Spleen (tissue), 11 donors: ENCODE measurements around the gene LAIR1. TPM values are rescaled to one million over a fixed set of nuclear protein-coding genes. Genes with fewer than 3 reads are reported as not detected.
"Not testable (repeated sequence)": the region's sequence is repeated elsewhere in the genome, so short reads cannot be mapped to it uniquely, and the experiment has no call there.

Source experiments
- DNase-seq: peaks from one replicate; pipeline ENCODE4 v3.0.0-alpha.2; 2020
- H3K27ac ChIP-seq, 8 donors: fragments of 200-600 bp; sonication (generic) in 7 of 8; 1 replicate in 4 of 8; 2 replicates in 4 of 8; pipeline versions ENCODE4 v1.5.0 to v1.8.0; 2016 to 2021; ENCODE audit warnings: inconsistent platforms in 4 of 8, mild to moderate bottlenecking in 4 of 8, moderate library complexity in 1 of 8
- H3K27me3 ChIP-seq, 7 donors: fragments of 200-600 bp; sonication (generic) in 6 of 7; replicated peaks in 1 of 7; 1 replicate in 4 of 7; 2 replicates in 3 of 7; pipeline versions ENCODE4 v1.5.0 to v1.8.0; 2016 to 2021; ENCODE audit warnings: inconsistent platforms in 3 of 7, mild to moderate bottlenecking in 1 of 7
- H3K36me3 ChIP-seq, 6 donors: fragments of 200-600 bp; sonication (generic) in 5 of 6; 1 replicate in 4 of 6; 2 replicates in 2 of 6; pipeline versions ENCODE4 v1.5.0 to v1.8.0; 2016 to 2021; ENCODE audit warnings: inconsistent platforms in 2 of 6
- H3K4me1 ChIP-seq, 6 donors: fragments of 200-600 bp; sonication (generic) in 5 of 6; 1 replicate in 3 of 6; 2 replicates in 3 of 6; pipeline versions ENCODE4 v1.5.0 to v1.8.0; 2016 to 2021; ENCODE audit warnings: inconsistent platforms in 3 of 6
- H3K4me3 ChIP-seq, 8 donors: fragments of 200-600 bp; sonication (generic) in 7 of 8; 1 replicate in 4 of 8; 2 replicates in 4 of 8; pipeline versions ENCODE4 v1.5.0 to v1.8.0; 2016 to 2021; ENCODE audit warnings: inconsistent platforms in 4 of 8, mild to moderate bottlenecking in 4 of 8, moderate library complexity in 2 of 8
- H3K9me3 ChIP-seq, 8 donors: fragments of 200-600 bp; sonication (generic) in 7 of 8; 1 replicate in 4 of 8; 2 replicates in 4 of 8; pipeline versions ENCODE4 v1.5.0 to v1.8.0; 2016 to 2021; ENCODE audit warnings: inconsistent platforms in 4 of 8
- CTCF ChIP-seq, 11 experiments: fragments of 200-600 bp in 7 of 11; fragments of 450-650 bp in 4 of 11; sonication (generic) in 4 of 11; IDR thresholded peaks in 8 of 11; conservative IDR thresholded peaks in 3 of 11; 1 replicate in 7 of 11; 2 replicates in 4 of 11; pipeline versions ENCODE4 v1.4.0 to v1.8.0; 2016 to 2021; ENCODE audit warnings: antibody characterized with exemption in 11 of 11, inconsistent platforms in 4 of 11, mild to moderate bottlenecking in 1 of 11
- POLR2A ChIP-seq, 3 donors: fragments of 450-650 bp; IDR thresholded peaks; one replicate each; pipeline ENCODE4 v1.5.1; 2017; ENCODE audit warnings: antibody characterized with exemption in 3 of 3, mild to moderate bottlenecking in 1 of 3
- POLR2AphosphoS5 ChIP-seq, 3 donors: sonication (generic); formaldehyde crosslinking; IDR thresholded peaks; one replicate each; pipeline ENCODE4 v1.5.1; 2017; ENCODE audit warnings: antibody characterized with exemption in 3 of 3
- WGBS, 5 donors: extraction: QIAGEN DNeasy Blood & Tissue Kit in 3 of 5; methylation state at CpG; one replicate each; pipeline versions ENCODE4 v1.1.5 to v1.1.7; 2013 to 2018; 5-methylcytosine and 5-hydroxymethylcytosine counted together
- intact Hi-C: fragments of 100-400 bp; cut with DNase I; formaldehyde crosslinking; loops from one replicate; pipeline ENCODE4 v1.15.0; 2023; ENCODE audit warnings: low total_unique reads
- polyA plus RNA-seq, 3 donors: library from polyadenylated mRNA; stranded (reverse); fragments of 200-250 nt; gene quantifications; one replicate each; pipeline ENCODE4 v1.2.1, GENCODE V29; 2013
- total RNA-seq, 7 donors: library from RNA; depleted of rRNA in 3 of 7; stranded (reverse); fragments of >200 nt in 3 of 7; fragmentation: NEBNext Ultra II Directional in 4 of 7; extraction: Animal tissue kit (Norgen Biotek cat#: 25700) in 4 of 7; gene quantifications; one replicate each; pipeline versions ENCODE4 v1.1.0 to v1.2.1, GENCODE V29; 2016 to 2021
- donor health status: healthy with polysubstance abuse.
- donor health status: DM: no; HTN: no; CAD: no; lungs with moderate emphysema.
- donor health status: DM: no; HTN: no; CAD: no.
- donor health status: Bipolar disorder and iron deficiency.
- donor health status: healthy.
- donor health status: DM: no; HTN: no; CAD: no.
- donor health status: DM: yes; HTN: yes; CAD: no.

Gene LAIR1
- total and polyA plus RNA-seq, 10 donors, result 56.3 to 164 (median 109) TPM

GRCh38 chr19:54332149-54332548, 32.6 kb downstream of the LAIR1 start:
- H3K27me3 ChIP-seq, result peaks cover 0 to under 1% (median 0%) of the 10 kb centered on the region in 7 donors
- 63 to 90% (median 71%) methylated on average over 4 to 7 of the region's 7 CpGs for WGBS, 5 donors
- no peak overlapping the region for H3K4me3 ChIP-seq
- TF ChIP-seq POLR2AphosphoS5 (IDR thresholded peaks at IDR 0.05) (no peak), CTCF (IDR thresholded peaks at IDR 0.05 in 8 of 11, conservative IDR thresholded peaks at IDR 0.05 in 3 of 11) (no peak), POLR2A (IDR thresholded peaks at IDR 0.05) (no peak)
- H3K27ac ChIP-seq, result no peak overlapping the region
- no peaks in the 10 kb centered on the region for H3K9me3 ChIP-seq
- DNase-seq, result no peak
- H3K36me3 ChIP-seq, result no peaks in the 10 kb centered on the region
- intact Hi-C loops, result no loop called here
- H3K4me1 ChIP-seq, result peaks cover 0 to 29% (median 13%) of the 10 kb centered on the region in 6 donors

GRCh38 chr19:54331626-54332025, 33.1 kb downstream of the LAIR1 start:
- Histone ChIP-seq H3K4me3 (no peak overlapping the region), H3K27me3 (no peaks in the 10 kb centered on the region), H3K9me3 (no peaks in the 10 kb centered on the region), H3K27ac (no peak overlapping the region), H3K4me1 (peaks cover 0 to 34% (median 17%) of the 10 kb centered on the region in 6 donors), H3K36me3 (no peaks in the 10 kb centered on the region)
- DNase-seq, result no peak
- 67 to 86% (median 73%) methylated on average over 3 to 7 of the region's 7 CpGs for WGBS, 5 donors
- intact Hi-C loops, result no loop called here
- TF ChIP-seq POLR2AphosphoS5 (IDR thresholded peaks at IDR 0.05) (no peak), POLR2A (IDR thresholded peaks at IDR 0.05) (no peak), CTCF (IDR thresholded peaks at IDR 0.05 in 8 of 11, conservative IDR thresholded peaks at IDR 0.05 in 3 of 11) (no peak)

- Histone ChIP-seq H3K4me1 (peaks cover 0 to 53% (median 26%) of the 10 kb centered on the region in 6 donors), H3K9me3 (no peaks in the 10 kb centered on the region), H3K27ac (no peak overlapping the region), H3K36me3 (no peaks in the 10 kb centered on the region), H3K27me3 (no peaks in the 10 kb centered on the region), H3K4me3 (no peak overlapping the region)
- intact Hi-C loops, result no loop called here
- no peak for DNase-seq
- 82 to 91% (median 86%) methylated on average over 14 of the region's 14 CpGs for WGBS, 5 donors
- TF ChIP-seq POLR2A (IDR thresholded peaks at IDR 0.05), result no peak
- TF ChIP-seq POLR2AphosphoS5 (IDR thresholded peaks at IDR 0.05), result no peak
- no peak for TF ChIP-seq CTCF (IDR thresholded peaks at IDR 0.05 in 8 of 11, conservative IDR thresholded peaks at IDR 0.05 in 3 of 11)
Measured at GRCh38 chr19:54329476-54330165, 35.1 kb downstream of the LAIR1 start.

GRCh38 chr19:54328781-54329180, 36.0 kb downstream of the LAIR1 start:
- Histone ChIP-seq H3K4me1 (peaks cover 0 to 52% (median 26%) of the 10 kb centered on the region in 6 donors), H3K27ac (peak overlapping the region in 3 of 8 donors; percentile 51 to 65 (median 54))
- H3K36me3 ChIP-seq, H3K9me3 ChIP-seq, H3K27me3 ChIP-seq, DNase-seq, H3K4me3 ChIP-seq, intact Hi-C loops: not testable (repeated sequence)
- WGBS, 5 donors, result 62 to 78% (median 65%) methylated on average over 5 of the region's 5 CpGs
